Adrenal gland (tissue), 5 donors: ENCODE data around the gene COL21A1.

Source experiments
- POLR2A ChIP-seq, 2 donors: fragments of 450-650 bp; IDR thresholded peaks; one replicate each; pipeline ENCODE4 v1.6.1; 2017; ENCODE audit warnings: antibody characterized with exemption in 2 of 2, mild to moderate bottlenecking in 2 of 2, moderate library complexity in 1 of 2
- TF ChIP-seq, protein P1 (sequence below), 6 experiments: fragments of 450-650 bp in 4 of 6; fragments of 200-600 bp in 2 of 6; sonication (generic) in 1 of 6; IDR thresholded peaks; 1 replicate in 5 of 6; 2 replicates in 1 of 6; pipeline versions ENCODE4 v1.5.1 to v1.8.0; 2016 to 2021; ENCODE audit warnings: antibody characterized with exemption in 6 of 6, mild to moderate bottlenecking in 2 of 6, moderate library complexity in 1 of 6
- donor health status: DM: no; HTN: no; CAD: no.

- TF ChIP-seq, protein P1, sequence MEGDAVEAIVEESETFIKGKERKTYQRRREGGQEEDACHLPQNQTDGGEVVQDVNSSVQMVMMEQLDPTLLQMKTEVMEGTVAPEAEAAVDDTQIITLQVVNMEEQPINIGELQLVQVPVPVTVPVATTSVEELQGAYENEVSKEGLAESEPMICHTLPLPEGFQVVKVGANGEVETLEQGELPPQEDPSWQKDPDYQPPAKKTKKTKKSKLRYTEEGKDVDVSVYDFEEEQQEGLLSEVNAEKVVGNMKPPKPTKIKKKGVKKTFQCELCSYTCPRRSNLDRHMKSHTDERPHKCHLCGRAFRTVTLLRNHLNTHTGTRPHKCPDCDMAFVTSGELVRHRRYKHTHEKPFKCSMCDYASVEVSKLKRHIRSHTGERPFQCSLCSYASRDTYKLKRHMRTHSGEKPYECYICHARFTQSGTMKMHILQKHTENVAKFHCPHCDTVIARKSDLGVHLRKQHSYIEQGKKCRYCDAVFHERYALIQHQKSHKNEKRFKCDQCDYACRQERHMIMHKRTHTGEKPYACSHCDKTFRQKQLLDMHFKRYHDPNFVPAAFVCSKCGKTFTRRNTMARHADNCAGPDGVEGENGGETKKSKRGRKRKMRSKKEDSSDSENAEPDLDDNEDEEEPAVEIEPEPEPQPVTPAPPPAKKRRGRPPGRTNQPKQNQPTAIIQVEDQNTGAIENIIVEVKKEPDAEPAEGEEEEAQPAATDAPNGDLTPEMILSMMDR (IDR thresholded peaks at IDR 0.05): no peak
- no peak for TF ChIP-seq POLR2A (IDR thresholded peaks at IDR 0.05)
These were observed 86.9 kb downstream of the COL21A1 start for GRCh38 chr6:56160489-56160888.
